T-cell (primary cell): Measurements from ENCODE around the gene PTTG1IP. TPM values are rescaled to one million over a fixed set of nuclear protein-coding genes. Genes with fewer than 3 reads are reported as not detected.

Source experiments
- ATAC-seq, 4 experiments: fragments of 200-7000 bp in 3 of 4; fragments of 150-1000 bp in 1 of 4; cut with Tn5 transposase; replicated peaks in 1 of 4; 1 replicate in 3 of 4; 2 replicates in 1 of 4; pipeline ENCODE4 v1.10.0; 2021; ENCODE audit warnings: moderate library complexity in 3 of 4, mild to moderate bottlenecking in 2 of 4, moderate number of reproducible peaks in 1 of 4
- CTCF ChIA-PET, 2 donors: fragments of 300-600 bp; sonication (Branson Sonifier 250); formaldehyde crosslinking; loops; one replicate each; lab custom pipeline; 2022; ENCODE audit warnings: antibody characterized with exemption in 2 of 2; lab: Charles Lee
- POLR2A ChIA-PET, 2 donors: fragments of 300-600 bp; sonication (Branson Sonifier 250); formaldehyde crosslinking; loops; one replicate each; lab custom pipeline; 2022; ENCODE audit warnings: antibody characterized with exemption in 2 of 2; lab: Charles Lee
- DNase-seq, 35 experiments: peaks; one replicate each; pipeline versions ENCODE4 v3.0.0 to v3.0.0-alpha.2; 2013 to 2023
- H3K27ac ChIP-seq: one replicate; pipeline ENCODE4 v1.5.1; 2013; ENCODE audit warnings: low read length
- H3K27me3 ChIP-seq, 2 experiments: replicated peaks in 1 of 2; 1 replicate in 1 of 2; 2 replicates in 1 of 2; pipeline versions ENCODE4 v1.6.1 to v1.7.0; 2013; ENCODE audit warnings: low read length in 1 of 2, mixed read lengths in 1 of 2; ENCODE audit not compliant: control insufficient read depth in 2 of 2, insufficient read depth in 2 of 2; ENCODE audit errors: extremely low read depth in 1 of 2
- H3K36me3 ChIP-seq, 2 donors: 1 replicate in 1 of 2; 2 replicates in 1 of 2; pipeline versions ENCODE4 v1.6.1 to v1.7.0; 2013; ENCODE audit warnings: low read length in 1 of 2; ENCODE audit not compliant: control insufficient read depth in 2 of 2, insufficient read depth in 1 of 2; ENCODE audit errors: extremely low read depth in 1 of 2
- H3K4me1 ChIP-seq, 2 experiments: 1 replicate in 1 of 2; 2 replicates in 1 of 2; pipeline versions ENCODE4 v1.6.1 to v1.7.0; 2013; ENCODE audit warnings: low read length in 2 of 2, mixed read lengths in 1 of 2; ENCODE audit not compliant: insufficient read depth in 2 of 2, control insufficient read depth in 1 of 2; ENCODE audit errors: extremely low read depth in 1 of 2
- H3K4me3 ChIP-seq, 2 donors: 1 replicate in 1 of 2; 2 replicates in 1 of 2; pipeline versions ENCODE4 v1.5.1 to v1.7.0; 2013; ENCODE audit warnings: mild to moderate bottlenecking in 2 of 2, low read length in 1 of 2, moderate library complexity in 1 of 2; ENCODE audit not compliant: control insufficient read depth in 1 of 2; ENCODE audit errors: extremely low read depth in 1 of 2
- H3K9me3 ChIP-seq: 2 replicates; pipeline ENCODE4 v1.7.0; 2013
- H3K27ac Mint-ChIP-seq, 2 donors: one replicate each; pipeline ENCODE4 v1.8.0; 2020 to 2021; ENCODE audit warnings: mild to moderate bottlenecking in 2 of 2, mixed read lengths in 2 of 2
- H3K27me3 Mint-ChIP-seq, 2 donors: one replicate each; pipeline ENCODE4 v1.8.0; 2021 to 2022; ENCODE audit warnings: mixed read lengths in 2 of 2
- H3K36me3 Mint-ChIP-seq: one replicate; pipeline ENCODE4 v1.8.0; 2021; ENCODE audit warnings: mixed read lengths
- H3K4me1 Mint-ChIP-seq, 3 donors: one replicate each; pipeline ENCODE4 v1.8.0; 2020 to 2022; ENCODE audit warnings: mixed read lengths in 3 of 3, mild to moderate bottlenecking in 1 of 3
- H3K4me3 Mint-ChIP-seq, 3 donors: one replicate each; pipeline ENCODE4 v1.8.0; 2020 to 2022; ENCODE audit warnings: mild to moderate bottlenecking in 3 of 3, mixed read lengths in 3 of 3, moderate library complexity in 3 of 3
- H3K9me3 Mint-ChIP-seq, 3 donors: one replicate each; pipeline ENCODE4 v1.8.0; 2020 to 2022; ENCODE audit warnings: mixed read lengths in 3 of 3
- WGBS: methylation state at CpG from one replicate; pipeline ENCODE4 v1.1.5; 2013; ENCODE audit warnings: missing lambda C conversion rate; ENCODE audit not compliant: insufficient coverage; 5-methylcytosine and 5-hydroxymethylcytosine counted together
- total RNA-seq, 35 experiments: library from RNA in 6 of 35; stranded (reverse) in 6 of 35; fragments of 120-200 nt in 1 of 35; gene quantifications; one replicate each; pipeline versions ENCODE4 v1.2.1 to v1.2.4 and lab custom pipeline; 2013 to 2026

The PTTG1IP gene
- total RNA-seq, 5 donors from 2014 or later (not counting 1 experiment from before 2014, with no cell fraction given), result 73.4 to 91.1 (median 90.2) TPM

DNA sequence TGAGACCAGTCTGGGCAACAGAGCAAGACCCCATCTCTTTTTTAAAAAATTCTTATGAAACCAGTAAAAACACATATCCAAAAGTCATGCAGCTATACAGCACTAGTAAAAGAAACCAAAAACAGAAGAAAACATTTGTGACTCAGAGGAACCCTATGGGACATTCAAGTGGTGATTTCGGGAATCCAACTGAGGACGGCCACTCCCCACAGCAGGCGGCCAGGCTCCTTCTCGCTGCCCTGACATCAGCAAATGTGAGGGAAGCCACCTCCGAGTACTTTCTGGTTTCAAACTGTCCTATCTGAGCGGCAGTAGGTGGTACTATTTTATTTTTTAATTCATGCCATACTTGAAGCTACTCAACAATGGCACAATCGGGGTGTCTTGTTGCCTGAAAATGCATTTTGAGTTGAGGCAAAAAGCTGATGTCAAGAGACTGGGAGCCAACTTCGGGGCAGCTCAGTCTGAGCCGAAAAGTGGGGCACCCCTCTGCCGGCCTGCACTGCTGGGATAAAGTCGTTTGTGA lies 58.9 kb downstream of the PTTG1IP start:
- Histone ChIP-seq H3K27me3 (no peaks in the 10 kb centered on the region), H3K4me1 (peaks cover 0 to 29% of the 10 kb centered on the region in 2 experiments), H3K9me3 (no peaks in the 10 kb centered on the region), H3K27ac (no peak overlapping the region), H3K36me3 (peaks cover 8 to 26% of the 10 kb centered on the region in 2 donors), H3K4me3 (no peak overlapping the region)
- no peak for ATAC-seq
- no peak for DNase-seq
- WGBS, result 90% methylated on average over 5 of the region's 11 CpGs
- Mint-ChIP-seq H3K27me3 (no peaks in the 10 kb centered on the region), H3K4me3 (no peak overlapping the region), H3K27ac (no peak overlapping the region), H3K9me3 (no peaks in the 10 kb centered on the region), H3K4me1 (peaks cover 23 to 28% (median 28%) of the 10 kb centered on the region in 3 donors), H3K36me3 (peaks cover 8% of the 10 kb centered on the region)
- ChIA-PET POLR2A (no interaction called here), CTCF (no interaction called here)

DNA sequence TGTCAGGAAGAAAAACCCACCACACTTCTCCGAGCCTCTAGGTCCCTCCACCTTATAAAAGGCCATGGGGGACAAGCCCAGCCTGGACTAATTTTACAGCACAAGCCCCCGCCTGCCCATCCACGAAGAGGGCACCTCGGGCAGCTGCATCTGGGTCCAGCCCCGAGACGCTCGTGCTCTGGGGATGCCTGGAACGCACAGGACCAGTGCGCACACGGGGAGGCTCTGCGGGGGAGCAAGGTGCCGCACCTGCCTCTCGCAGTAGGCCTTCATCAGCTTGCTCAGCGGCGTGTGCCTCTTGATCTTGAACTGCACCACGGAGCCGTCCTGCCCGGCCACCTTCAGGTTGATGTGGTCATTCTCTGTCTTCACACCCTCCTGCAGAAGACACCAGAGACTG lies 59.8 kb downstream of the PTTG1IP start:
- ATAC-seq (no peak), DNase-seq (no peak)
- H3K4me3 ChIP-seq, result no peak overlapping the region
- Mint-ChIP-seq H3K27ac (no peak overlapping the region), H3K9me3 (no peaks in the 10 kb centered on the region), H3K36me3 (peaks cover 15% of the 10 kb centered on the region), H3K4me3 (no peak overlapping the region), H3K4me1 (peaks cover 23 to 28% (median 26%) of the 10 kb centered on the region in 3 donors), H3K27me3 (no peaks in the 10 kb centered on the region)
- no peak overlapping the region for H3K27ac ChIP-seq
- WGBS, result 94% methylated on average over 11 of the region's 18 CpGs
- H3K4me1 ChIP-seq, result peaks cover 0 to 26% of the 10 kb centered on the region in 2 experiments
- ChIA-PET POLR2A (no interaction called here), CTCF (no interaction called here)
- H3K9me3 ChIP-seq, result no peaks in the 10 kb centered on the region
- H3K27me3 ChIP-seq, result no peaks in the 10 kb centered on the region
- H3K36me3 ChIP-seq, result peaks cover 8 to 26% of the 10 kb centered on the region in 2 donors

DNA sequence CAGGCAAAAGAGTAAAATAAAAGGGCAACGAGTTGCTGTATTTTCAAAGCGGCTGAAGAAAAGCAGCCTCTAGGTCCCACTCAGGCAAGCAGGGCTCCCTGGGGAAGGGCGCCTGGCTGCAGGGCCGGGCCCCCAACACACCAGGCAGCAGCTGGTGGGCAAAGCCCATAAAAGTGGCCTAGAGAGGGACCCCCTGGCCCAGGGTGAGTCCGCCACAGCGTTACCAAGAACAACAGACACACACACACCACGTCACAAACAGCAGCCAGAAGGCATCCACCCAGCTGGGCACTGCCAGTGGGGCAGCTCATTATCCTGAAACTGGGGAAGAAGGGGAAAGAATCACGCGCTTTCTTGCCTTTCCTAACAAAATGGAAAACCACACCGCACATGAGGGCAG lies 60.3 kb downstream of the PTTG1IP start:
- Mint-ChIP-seq H3K4me1 (peaks cover 23 to 28% (median 26%) of the 10 kb centered on the region in 3 donors), H3K27me3 (no peaks in the 10 kb centered on the region), H3K9me3 (no peaks in the 10 kb centered on the region), H3K4me3 (no peak overlapping the region), H3K27ac (no peak overlapping the region), H3K36me3 (peaks cover 15% of the 10 kb centered on the region)
- H3K4me3 ChIP-seq, result no peak overlapping the region
- peaks cover 0 to 22% of the 10 kb centered on the region in 2 experiments for H3K4me1 ChIP-seq
- ChIA-PET CTCF (no interaction called here), POLR2A (no interaction called here)
- ATAC-seq (no peak), DNase-seq (no peak)
- H3K9me3 ChIP-seq, result no peaks in the 10 kb centered on the region
- peaks cover 8 to 30% of the 10 kb centered on the region in 2 donors for H3K36me3 ChIP-seq
- no peaks in the 10 kb centered on the region for H3K27me3 ChIP-seq
- 95% methylated on average over 5 of the region's 10 CpGs for WGBS
- H3K27ac ChIP-seq, result no peak overlapping the region

DNA sequence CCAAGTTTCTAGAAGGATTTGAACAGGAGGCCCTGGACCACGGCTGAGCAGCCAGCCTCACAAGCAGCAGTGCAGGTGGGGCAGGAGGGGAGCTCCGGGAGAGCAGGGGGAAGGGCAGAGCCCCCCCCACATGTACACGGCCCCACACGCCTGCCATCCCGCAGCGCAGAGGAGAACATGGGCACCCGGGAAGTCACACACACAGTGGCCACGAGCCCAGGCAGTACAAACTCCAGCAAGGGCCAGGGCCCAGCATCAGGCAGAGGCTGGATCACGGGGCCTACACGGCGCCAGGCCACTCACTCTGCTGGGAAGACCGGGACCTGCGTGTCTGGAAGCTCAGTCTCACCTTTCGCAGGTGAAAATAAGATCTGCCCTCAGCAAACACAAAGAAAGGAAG lies 60.9 kb downstream of the PTTG1IP start:
- no peaks in the 10 kb centered on the region for H3K9me3 ChIP-seq
- Mint-ChIP-seq H3K9me3 (no peaks in the 10 kb centered on the region), H3K36me3 (peaks cover 15% of the 10 kb centered on the region), H3K27me3 (no peaks in the 10 kb centered on the region), H3K4me1 (peaks cover 23 to 28% (median 26%) of the 10 kb centered on the region in 3 donors), H3K4me3 (no peak overlapping the region), H3K27ac (no peak overlapping the region)
- no peaks in the 10 kb centered on the region for H3K27me3 ChIP-seq
- CTCF ChIA-PET, result no interaction called here
- WGBS, result 94% methylated on average over 11 of the region's 14 CpGs
- no peak for ATAC-seq
- no peak overlapping the region for H3K4me3 ChIP-seq
- peaks cover 0 to 22% of the 10 kb centered on the region in 2 experiments for H3K4me1 ChIP-seq
- POLR2A ChIA-PET, result no interaction called here
- DNase-seq, result no peak
- no peak overlapping the region for H3K27ac ChIP-seq
- peaks cover 8 to 31% of the 10 kb centered on the region in 2 donors for H3K36me3 ChIP-seq

DNA sequence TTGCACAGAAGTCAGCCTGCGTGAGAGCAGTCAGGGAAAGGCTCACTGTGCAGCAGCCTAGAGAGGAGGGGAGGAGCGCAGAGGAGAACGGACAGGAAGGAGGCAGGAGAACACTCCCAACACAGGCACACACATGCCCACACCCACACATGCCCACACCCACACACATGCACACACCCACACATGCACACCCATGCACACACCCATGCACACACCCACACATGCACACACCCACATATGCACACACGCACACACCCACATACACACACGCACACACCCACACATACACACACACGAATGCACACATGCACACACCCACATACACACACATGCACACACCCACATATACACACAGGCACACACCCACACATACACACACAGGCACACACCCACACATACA lies 62.7 kb downstream of the PTTG1IP start:
- Histone ChIP-seq H3K27ac (no peak overlapping the region), H3K9me3 (no peaks in the 10 kb centered on the region), H3K27me3 (no peaks in the 10 kb centered on the region), H3K4me3 (no peak overlapping the region), H3K36me3 (peaks cover 8 to 48% of the 10 kb centered on the region in 2 donors), H3K4me1 (peaks cover 0 to 10% of the 10 kb centered on the region in 2 experiments)
- CTCF ChIA-PET, result no interaction called here
- POLR2A ChIA-PET, result interaction anchor here in 1 of 2 donors (0.6 kb wide), 1 partner anchor 89 kb away, joined by 6 read pairs; no protein-coding TSS in a partner anchor
- no peaks in the 10 kb centered on the region for H3K9me3 Mint-ChIP-seq
- WGBS, result 88% methylated on average over 3 of the region's 6 CpGs
- H3K27me3 Mint-ChIP-seq, result no peaks in the 10 kb centered on the region
- H3K4me1 Mint-ChIP-seq, result peaks cover 7 to 17% (median 15%) of the 10 kb centered on the region in 3 donors
- no peak overlapping the region for H3K27ac Mint-ChIP-seq
- peaks cover 29% of the 10 kb centered on the region for H3K36me3 Mint-ChIP-seq
- no peak overlapping the region for H3K4me3 Mint-ChIP-seq
- ATAC-seq (no peak), DNase-seq (no peak)

DNA sequence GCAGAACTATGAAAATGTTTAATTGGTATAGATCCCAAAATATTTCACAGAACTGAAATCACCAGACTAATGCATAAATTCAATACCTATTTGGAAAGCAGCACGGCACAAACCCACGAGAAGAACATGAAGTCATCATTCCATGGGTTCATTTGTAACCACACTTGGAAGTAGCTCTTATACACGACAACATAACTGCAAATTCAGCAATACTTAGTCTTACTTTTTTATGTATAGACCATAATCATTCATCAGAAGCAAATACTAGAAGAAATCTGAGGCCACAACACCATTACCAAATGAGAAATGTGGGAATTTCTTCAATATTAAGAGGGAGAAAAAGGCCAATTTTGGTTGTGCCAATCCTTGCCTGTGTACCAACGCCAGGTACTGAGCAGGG lies 67.6 kb downstream of the PTTG1IP start:
- ChIA-PET CTCF (interaction anchor here in 1 of 2 donors (0.6 kb wide), 1 partner anchor 87 kb away, joined by 3 read pairs; no protein-coding TSS in a partner anchor), POLR2A (interaction anchor here in 1 of 2 donors (0.7 kb wide), 1 partner anchor 115 kb away, joined by 4 read pairs; the partner anchor contains the start of gene ITGB2)
- WGBS, result 100% methylated on average over 3 of the region's 4 CpGs
- Mint-ChIP-seq H3K4me3 (no peak overlapping the region), H3K36me3 (peaks cover 36% of the 10 kb centered on the region), H3K4me1 (peaks cover 14 to 17% (median 14%) of the 10 kb centered on the region in 3 donors), H3K9me3 (no peaks in the 10 kb centered on the region), H3K27me3 (no peaks in the 10 kb centered on the region), H3K27ac (no peak overlapping the region)
- Histone ChIP-seq H3K27ac (no peak overlapping the region), H3K36me3 (peaks cover 6 to 46% of the 10 kb centered on the region in 2 donors), H3K9me3 (no peaks in the 10 kb centered on the region), H3K27me3 (no peaks in the 10 kb centered on the region), H3K4me3 (no peak overlapping the region), H3K4me1 (peaks cover 0 to 14% of the 10 kb centered on the region in 2 experiments)
- no peak for ATAC-seq
- DNase-seq, result no peak
